Stimulated activated CD4-positive, alpha-beta T cell treated with anti-CD3 and anti-CD28 coated beads, Interleukin-1b, Interleukin-23, amount 100 ng/mL, for 1 hour (primary cell): ENCODE data around the gene KBTBD12.

Source experiments
- DNase-seq, 2 donors: peaks; one replicate each; pipeline ENCODE4 v3.0.0-alpha.2; 2020; ENCODE audit warnings: low read depth in 2 of 2

KBTBD12 gene

GRCh38 chr3:127985655-127986225 is 70.7 kb downstream of the KBTBD12 start:
- no peak for DNase-seq

- no peak for DNase-seq
These were observed 71.8 kb downstream of the KBTBD12 start for GRCh38 chr3:127986803-127987202.

- DNase-seq: no peak
These were observed 72.4 kb downstream of the KBTBD12 start for GRCh38 chr3:127987309-127987995.

GRCh38 chr3:127988770-127989557 is 73.9 kb downstream of the KBTBD12 start:
- no peak for DNase-seq

- no peak for DNase-seq
These were observed 75.0 kb downstream of the KBTBD12 start for GRCh38 chr3:127990051-127990450.

GRCh38 chr3:127990461-127990860 is 75.4 kb downstream of the KBTBD12 start:
- DNase-seq: no peak

- DNase-seq: no peak
These were observed 76.2 kb downstream of the KBTBD12 start for GRCh38 chr3:127991251-127991650.

GRCh38 chr3:127991681-127992080 is 76.6 kb downstream of the KBTBD12 start:
- DNase-seq: no peak

GRCh38 chr3:127992127-127992526 is 77.1 kb downstream of the KBTBD12 start:
- no peak for DNase-seq

- no peak for DNase-seq
These were observed 79.0 kb downstream of the KBTBD12 start for GRCh38 chr3:127994011-127994410.

- DNase-seq: no peak
These were observed 82.0 kb downstream of the KBTBD12 start for GRCh38 chr3:127997016-127997415.

GRCh38 chr3:127997961-127998360 is 82.9 kb downstream of the KBTBD12 start:
- no peak for DNase-seq

- no peak for DNase-seq
These were observed 83.6 kb downstream of the KBTBD12 start for GRCh38 chr3:127998596-127998995.

GRCh38 chr3:127999509-128000106 is 84.6 kb downstream of the KBTBD12 start:
- no peak for DNase-seq

- no peak for DNase-seq
These were observed 86.5 kb downstream of the KBTBD12 start for GRCh38 chr3:128001576-128001975.

GRCh38 chr3:128004661-128005060 is 89.6 kb downstream of the KBTBD12 start:
- no peak for DNase-seq

- no peak for DNase-seq
These were observed 91.3 kb downstream of the KBTBD12 start for GRCh38 chr3:128006061-128007032.

GRCh38 chr3:128007033-128007424 is 92.0 kb downstream of the KBTBD12 start:
- DNase-seq: no peak

- no peak for DNase-seq
These were observed 95.2 kb downstream of the KBTBD12 start for GRCh38 chr3:128009952-128010846.

- DNase-seq: no peak
These were observed 96.1 kb downstream of the KBTBD12 start for GRCh38 chr3:128011140-128011539.
